NAMALWA (cell line): ENCODE measurements around the gene ZBED4.

Source experiments
- DNase-seq: peaks from one replicate; pipeline ENCODE4 v3.0.0-alpha.2; 2015; ENCODE audit warnings: low spot score

The ZBED4 gene

GRCh38 chr22:49936018-49936972, 82.7 kb downstream of the ZBED4 start:
- DNase-seq: peak; percentile 91

DNA sequence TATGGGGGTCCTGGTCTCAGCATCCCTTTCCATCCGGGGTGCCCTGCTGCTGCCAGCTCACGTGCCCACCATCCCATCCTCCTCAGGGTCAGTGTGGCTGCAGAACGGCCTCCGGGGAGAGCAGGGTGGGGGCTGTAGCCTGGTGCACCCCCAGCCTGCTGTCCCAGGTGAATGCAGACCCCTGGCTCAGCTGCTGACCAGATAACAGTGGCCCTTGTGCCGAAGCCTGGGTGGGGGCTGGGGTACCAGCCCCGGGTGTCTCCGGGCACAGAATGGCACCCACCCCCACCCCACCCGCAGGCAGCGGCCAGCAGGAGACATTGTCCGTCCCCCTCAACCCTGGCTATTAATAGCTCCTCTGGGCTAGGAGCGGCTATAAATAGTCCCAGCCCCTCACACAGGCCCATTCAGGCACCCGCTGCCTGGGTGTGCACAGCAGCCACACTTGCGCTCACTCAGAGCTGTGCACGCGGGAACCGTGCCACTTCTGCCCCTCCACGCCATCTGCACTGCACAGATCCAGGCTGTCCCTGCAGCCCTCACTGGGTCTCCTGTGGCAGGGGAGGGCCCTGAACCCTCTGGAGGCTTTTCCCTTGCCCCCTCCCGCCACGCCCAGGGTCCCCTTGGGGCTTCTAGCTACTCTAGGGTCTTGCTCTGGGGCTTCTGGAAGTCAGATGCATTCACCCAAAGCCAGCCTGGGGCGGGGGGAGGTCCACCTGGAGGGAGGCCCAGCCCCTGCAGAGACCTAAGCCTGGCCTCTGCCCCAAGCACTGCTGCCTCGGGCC, 83.5 kb downstream of the ZBED4 start:
- DNase-seq: no peak

DNA sequence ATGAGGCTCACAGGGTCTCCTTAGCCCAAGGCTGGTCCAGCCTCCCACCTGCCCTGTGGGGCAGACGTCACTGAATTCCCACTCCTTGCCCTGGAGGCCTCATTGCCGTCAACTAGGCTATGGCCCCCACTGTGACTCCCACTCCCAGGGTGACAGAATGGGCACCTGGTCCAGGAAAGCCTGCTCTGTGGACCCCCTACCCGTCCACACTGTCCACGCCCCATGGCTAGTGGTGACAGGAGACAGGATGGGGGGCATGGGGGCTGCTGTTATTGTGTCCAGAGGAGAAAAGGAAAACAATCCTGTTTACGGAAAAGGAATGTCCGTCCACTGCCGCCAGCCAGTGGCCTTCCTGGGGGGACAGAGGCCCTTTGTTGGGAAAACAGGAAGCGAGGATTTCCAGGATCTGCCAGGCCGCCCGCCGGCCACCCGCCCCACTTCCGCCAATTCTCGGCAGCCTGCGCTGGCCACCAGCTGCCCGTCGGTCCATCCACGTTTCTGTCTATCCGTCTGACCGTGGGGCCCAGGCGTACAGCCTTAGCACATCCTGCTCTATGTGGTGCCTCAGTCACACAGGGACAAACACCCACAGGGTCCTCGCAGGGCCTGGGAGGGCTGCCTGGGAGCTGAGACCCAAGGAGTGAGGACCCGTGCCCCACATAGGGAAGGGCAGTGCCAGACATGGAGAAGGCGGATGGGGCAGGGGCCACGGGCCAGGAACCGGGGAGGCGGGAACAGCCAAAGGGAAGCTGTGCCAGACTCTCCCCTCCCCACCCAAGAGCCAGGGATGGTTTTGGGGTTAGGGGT, 84.3 kb downstream of the ZBED4 start:
- no peak for DNase-seq

- no peak for DNase-seq
Observed at GRCh38 chr22:49938565-49939136, 85.0 kb downstream of the ZBED4 start.
